Spleen (tissue), 11 donors: ENCODE measurements around the gene IDI2. TPM values are rescaled to one million over a fixed set of nuclear protein-coding genes. Genes with fewer than 3 reads are reported as not detected.

Source experiments
- DNase-seq: peaks from one replicate; pipeline ENCODE4 v3.0.0-alpha.2; 2020
- H3K27ac ChIP-seq, 8 donors: fragments of 200-600 bp; sonication (generic) in 7 of 8; 1 replicate in 4 of 8; 2 replicates in 4 of 8; pipeline versions ENCODE4 v1.5.0 to v1.8.0; 2016 to 2021; ENCODE audit warnings: inconsistent platforms in 4 of 8, mild to moderate bottlenecking in 4 of 8, moderate library complexity in 1 of 8
- H3K27me3 ChIP-seq, 7 donors: fragments of 200-600 bp; sonication (generic) in 6 of 7; replicated peaks in 1 of 7; 1 replicate in 4 of 7; 2 replicates in 3 of 7; pipeline versions ENCODE4 v1.5.0 to v1.8.0; 2016 to 2021; ENCODE audit warnings: inconsistent platforms in 3 of 7, mild to moderate bottlenecking in 1 of 7
- H3K36me3 ChIP-seq, 6 donors: fragments of 200-600 bp; sonication (generic) in 5 of 6; 1 replicate in 4 of 6; 2 replicates in 2 of 6; pipeline versions ENCODE4 v1.5.0 to v1.8.0; 2016 to 2021; ENCODE audit warnings: inconsistent platforms in 2 of 6
- H3K4me1 ChIP-seq, 6 donors: fragments of 200-600 bp; sonication (generic) in 5 of 6; 1 replicate in 3 of 6; 2 replicates in 3 of 6; pipeline versions ENCODE4 v1.5.0 to v1.8.0; 2016 to 2021; ENCODE audit warnings: inconsistent platforms in 3 of 6
- H3K4me3 ChIP-seq, 8 donors: fragments of 200-600 bp; sonication (generic) in 7 of 8; 1 replicate in 4 of 8; 2 replicates in 4 of 8; pipeline versions ENCODE4 v1.5.0 to v1.8.0; 2016 to 2021; ENCODE audit warnings: inconsistent platforms in 4 of 8, mild to moderate bottlenecking in 4 of 8, moderate library complexity in 2 of 8
- H3K9me3 ChIP-seq, 8 donors: fragments of 200-600 bp; sonication (generic) in 7 of 8; 1 replicate in 4 of 8; 2 replicates in 4 of 8; pipeline versions ENCODE4 v1.5.0 to v1.8.0; 2016 to 2021; ENCODE audit warnings: inconsistent platforms in 4 of 8
- CTCF ChIP-seq, 11 experiments: fragments of 200-600 bp in 7 of 11; fragments of 450-650 bp in 4 of 11; sonication (generic) in 4 of 11; IDR thresholded peaks in 8 of 11; conservative IDR thresholded peaks in 3 of 11; 1 replicate in 7 of 11; 2 replicates in 4 of 11; pipeline versions ENCODE4 v1.4.0 to v1.8.0; 2016 to 2021; ENCODE audit warnings: antibody characterized with exemption in 11 of 11, inconsistent platforms in 4 of 11, mild to moderate bottlenecking in 1 of 11
- POLR2A ChIP-seq, 3 donors: fragments of 450-650 bp; IDR thresholded peaks; one replicate each; pipeline ENCODE4 v1.5.1; 2017; ENCODE audit warnings: antibody characterized with exemption in 3 of 3, mild to moderate bottlenecking in 1 of 3
- POLR2AphosphoS5 ChIP-seq, 3 donors: sonication (generic); formaldehyde crosslinking; IDR thresholded peaks; one replicate each; pipeline ENCODE4 v1.5.1; 2017; ENCODE audit warnings: antibody characterized with exemption in 3 of 3
- WGBS, 5 donors: extraction: QIAGEN DNeasy Blood & Tissue Kit in 3 of 5; methylation state at CpG; one replicate each; pipeline versions ENCODE4 v1.1.5 to v1.1.7; 2013 to 2018; 5-methylcytosine and 5-hydroxymethylcytosine counted together
- intact Hi-C: fragments of 100-400 bp; cut with DNase I; formaldehyde crosslinking; loops from one replicate; pipeline ENCODE4 v1.15.0; 2023; ENCODE audit warnings: low total_unique reads
- polyA plus RNA-seq, 3 donors: library from polyadenylated mRNA; stranded (reverse); fragments of 200-250 nt; gene quantifications; one replicate each; pipeline ENCODE4 v1.2.1, GENCODE V29; 2013
- total RNA-seq, 7 donors: library from RNA; depleted of rRNA in 3 of 7; stranded (reverse); fragments of >200 nt in 3 of 7; fragmentation: NEBNext Ultra II Directional in 4 of 7; extraction: Animal tissue kit (Norgen Biotek cat#: 25700) in 4 of 7; gene quantifications; one replicate each; pipeline versions ENCODE4 v1.1.0 to v1.2.1, GENCODE V29; 2016 to 2021
- donor health status: healthy with polysubstance abuse.
- donor health status: DM: no; HTN: no; CAD: no; lungs with moderate emphysema.
- donor health status: DM: no; HTN: no; CAD: no.
- donor health status: Bipolar disorder and iron deficiency.
- donor health status: healthy.
- donor health status: DM: no; HTN: no; CAD: no.
- donor health status: DM: yes; HTN: yes; CAD: no.

IDI2 gene
- total and polyA plus RNA-seq, 10 donors = 0.06 to 0.09 TPM; not detected in 8

- Histone ChIP-seq H3K4me1 (peaks cover 0 to 4% (median 2%) of the 10 kb centered on the region in 6 donors), H3K27ac (no peak overlapping the region), H3K27me3 (no peaks in the 10 kb centered on the region), H3K4me3 (no peak overlapping the region), H3K9me3 (no peaks in the 10 kb centered on the region), H3K36me3 (peaks cover 7 to 88% (median 85%) of the 10 kb centered on the region in 6 donors)
- intact Hi-C loops = no loop called here
- DNase-seq = no peak
- no peak for TF ChIP-seq CTCF (IDR thresholded peaks at IDR 0.05 in 8 of 11, conservative IDR thresholded peaks at IDR 0.05 in 3 of 11)
- no peak for TF ChIP-seq POLR2AphosphoS5 (IDR thresholded peaks at IDR 0.05)
- no peak for TF ChIP-seq POLR2A (IDR thresholded peaks at IDR 0.05)
- 96 to 98% (median 97%) methylated on average over 12 of the region's 12 CpGs for WGBS, 5 donors
Measured at GRCh38 chr10:996031-996430, 29.6 kb downstream of the IDI2 start.

- intact Hi-C loops = no loop called here
- Histone ChIP-seq H3K36me3 (peaks cover 7 to 83% (median 80%) of the 10 kb centered on the region in 6 donors), H3K9me3 (no peaks in the 10 kb centered on the region), H3K27ac (no peak overlapping the region), H3K27me3 (no peaks in the 10 kb centered on the region), H3K4me3 (no peak overlapping the region), H3K4me1 (peaks cover 0 to 9% (median 7%) of the 10 kb centered on the region in 6 donors)
- DNase-seq = no peak
- WGBS, 5 donors = 87 to 93% (median 93%) methylated on average over 7 of the region's 7 CpGs
- TF ChIP-seq POLR2AphosphoS5 (IDR thresholded peaks at IDR 0.05) (no peak), POLR2A (IDR thresholded peaks at IDR 0.05) (no peak), CTCF (IDR thresholded peaks at IDR 0.05 in 8 of 11, conservative IDR thresholded peaks at IDR 0.05 in 3 of 11) (no peak)
Measured at GRCh38 chr10:995559-995926, 30.1 kb downstream of the IDI2 start.

- no peak for DNase-seq
- no peak overlapping the region for H3K4me3 ChIP-seq
- TF ChIP-seq POLR2AphosphoS5 (IDR thresholded peaks at IDR 0.05) (no peak), CTCF (IDR thresholded peaks at IDR 0.05 in 8 of 11, conservative IDR thresholded peaks at IDR 0.05 in 3 of 11) (no peak), POLR2A (IDR thresholded peaks at IDR 0.05) (no peak)
- peaks cover 7 to 78% (median 75%) of the 10 kb centered on the region in 6 donors for H3K36me3 ChIP-seq
- intact Hi-C loops = no loop called here
- H3K9me3 ChIP-seq = no peaks in the 10 kb centered on the region
- H3K4me1 ChIP-seq = peaks cover 3 to 14% (median 12%) of the 10 kb centered on the region in 6 donors
- WGBS, 5 donors = 91 to 100% (median 95%) methylated on average over 6 of the region's 6 CpGs
- H3K27ac ChIP-seq = no peak overlapping the region
- H3K27me3 ChIP-seq = no peaks in the 10 kb centered on the region
Measured at GRCh38 chr10:994836-995558, 30.7 kb downstream of the IDI2 start.

- no peak for TF ChIP-seq POLR2AphosphoS5 (IDR thresholded peaks at IDR 0.05)
- TF ChIP-seq POLR2A (IDR thresholded peaks at IDR 0.05) = no peak
- TF ChIP-seq CTCF (IDR thresholded peaks at IDR 0.05 in 8 of 11, conservative IDR thresholded peaks at IDR 0.05 in 3 of 11) = no peak
- intact Hi-C loops = no loop called here
- no peak overlapping the region for H3K27ac ChIP-seq
- H3K9me3 ChIP-seq = no peaks in the 10 kb centered on the region
- H3K36me3 ChIP-seq = peaks cover 0 to 56% (median 53%) of the 10 kb centered on the region in 6 donors
- no peak overlapping the region for H3K4me3 ChIP-seq
- peaks cover 14 to 29% (median 26%) of the 10 kb centered on the region in 6 donors for H3K4me1 ChIP-seq
- DNase-seq = no peak
- no peaks in the 10 kb centered on the region for H3K27me3 ChIP-seq
Measured at GRCh38 chr10:992871-993270, 32.8 kb downstream of the IDI2 start.
